Type B pancreatic cell (in vitro differentiated cells): ENCODE data around the gene PLBD1. TPM values are rescaled to one million over a fixed set of nuclear protein-coding genes. Genes with fewer than 3 reads are reported as not detected.

Experiments used
- DNase-seq: peaks from one replicate; pipeline ENCODE4 v3.0.0; 2021; ENCODE audit warnings: mixed read lengths; ENCODE audit not compliant: unreplicated experiment; ENCODE audit errors: extremely low spot score
- H3K27ac Mint-ChIP-seq: 2 replicates; pipeline ENCODE4 v1.8.0; 2021; ENCODE audit warnings: mild to moderate bottlenecking, mixed read lengths
- H3K27me3 Mint-ChIP-seq: 2 replicates; pipeline ENCODE4 v1.8.0; 2021; ENCODE audit warnings: mixed read lengths
- H3K36me3 Mint-ChIP-seq: 2 replicates; pipeline ENCODE4 v1.8.0; 2021; ENCODE audit warnings: mixed read lengths
- H3K4me1 Mint-ChIP-seq: one replicate; pipeline ENCODE4 v1.8.0; 2021; ENCODE audit warnings: mixed read lengths; ENCODE audit not compliant: unreplicated experiment
- H3K4me3 Mint-ChIP-seq: 2 replicates; pipeline ENCODE4 v1.8.0; 2021; ENCODE audit warnings: mild to moderate bottlenecking, mixed read lengths
- H3K9me3 Mint-ChIP-seq: 2 replicates; pipeline ENCODE4 v1.8.0; 2021; ENCODE audit warnings: mixed read lengths
- total RNA-seq: library from RNA; stranded (reverse); gene quantifications from 2 replicates; pipeline ENCODE4 v1.2.1, GENCODE V29; 2021; ENCODE audit warnings: low replicate concordance
- TF ChIP-seq, protein P1 (sequence below): fragments of 200-600 bp; sonication (generic); conservative IDR thresholded peaks from 2 replicates; pipeline ENCODE4 v1.5.0; 2021; ENCODE audit warnings: antibody characterized with exemption, mild to moderate bottlenecking

The PLBD1 gene
- total RNA-seq, 1 donor from 2014 or later: 21.1 TPM

DNA sequence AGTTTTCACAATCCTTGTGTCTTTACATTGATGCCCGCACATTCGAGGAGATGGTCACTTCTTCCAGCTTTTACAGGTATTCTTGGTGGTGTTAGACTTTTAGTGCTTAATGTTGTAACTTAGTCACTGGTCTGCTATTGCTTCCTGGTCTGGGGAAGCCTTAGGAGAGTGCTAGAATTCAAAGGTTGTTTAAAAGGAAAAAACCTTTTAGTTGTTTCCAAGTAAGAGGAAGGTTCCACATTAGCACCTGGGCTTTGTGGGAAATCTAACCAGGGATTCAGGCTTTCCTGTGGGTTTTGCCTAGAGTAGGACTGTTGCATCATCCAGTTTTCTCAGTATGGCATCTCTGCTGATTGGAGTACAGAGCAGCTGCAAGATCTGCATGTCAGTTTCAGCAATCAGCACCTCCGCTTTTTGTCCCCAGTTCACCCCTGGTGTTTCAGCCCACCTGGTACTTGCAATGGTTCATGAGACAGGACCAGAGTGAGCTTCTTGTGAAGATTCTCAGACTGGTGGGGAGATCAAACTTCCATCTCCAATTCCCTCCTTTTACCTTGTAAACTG is 44.0 kb upstream of the PLBD1 start:
- Mint-ChIP-seq H3K36me3 (peaks cover 5% of the 10 kb centered on the region), H3K27me3 (no peaks in the 10 kb centered on the region), H3K4me3 (no peak overlapping the region), H3K4me1 (no peaks in the 10 kb centered on the region), H3K9me3 (no peaks in the 10 kb centered on the region), H3K27ac (no peak overlapping the region)
- TF ChIP-seq, protein P1, sequence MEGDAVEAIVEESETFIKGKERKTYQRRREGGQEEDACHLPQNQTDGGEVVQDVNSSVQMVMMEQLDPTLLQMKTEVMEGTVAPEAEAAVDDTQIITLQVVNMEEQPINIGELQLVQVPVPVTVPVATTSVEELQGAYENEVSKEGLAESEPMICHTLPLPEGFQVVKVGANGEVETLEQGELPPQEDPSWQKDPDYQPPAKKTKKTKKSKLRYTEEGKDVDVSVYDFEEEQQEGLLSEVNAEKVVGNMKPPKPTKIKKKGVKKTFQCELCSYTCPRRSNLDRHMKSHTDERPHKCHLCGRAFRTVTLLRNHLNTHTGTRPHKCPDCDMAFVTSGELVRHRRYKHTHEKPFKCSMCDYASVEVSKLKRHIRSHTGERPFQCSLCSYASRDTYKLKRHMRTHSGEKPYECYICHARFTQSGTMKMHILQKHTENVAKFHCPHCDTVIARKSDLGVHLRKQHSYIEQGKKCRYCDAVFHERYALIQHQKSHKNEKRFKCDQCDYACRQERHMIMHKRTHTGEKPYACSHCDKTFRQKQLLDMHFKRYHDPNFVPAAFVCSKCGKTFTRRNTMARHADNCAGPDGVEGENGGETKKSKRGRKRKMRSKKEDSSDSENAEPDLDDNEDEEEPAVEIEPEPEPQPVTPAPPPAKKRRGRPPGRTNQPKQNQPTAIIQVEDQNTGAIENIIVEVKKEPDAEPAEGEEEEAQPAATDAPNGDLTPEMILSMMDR: no peak
- DNase-seq: no peak

DNA sequence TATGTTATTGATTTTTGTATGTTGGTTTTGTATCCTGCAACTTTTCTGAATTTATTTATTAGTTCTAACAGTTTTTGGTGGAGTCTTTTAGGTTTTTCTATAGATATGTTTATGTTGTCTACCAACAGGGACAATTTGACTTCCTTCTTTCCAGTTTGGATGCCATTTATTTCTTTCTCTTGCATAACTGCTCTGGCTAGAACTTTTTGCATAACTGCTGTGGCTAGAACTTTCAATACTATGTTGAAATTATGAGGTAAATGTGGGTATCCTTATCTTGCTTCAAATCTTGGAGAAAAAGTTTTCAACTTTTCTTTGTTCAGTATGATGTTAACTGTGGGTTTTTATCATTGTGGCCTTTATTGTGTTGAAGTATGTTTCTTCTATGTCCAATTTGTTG is 39.9 kb upstream of the PLBD1 start:
- peaks cover 10% of the 10 kb centered on the region for H3K9me3 Mint-ChIP-seq
- no peak overlapping the region for H3K27ac Mint-ChIP-seq
- H3K36me3 Mint-ChIP-seq: peaks cover 9% of the 10 kb centered on the region
- DNase-seq: no peak
- TF ChIP-seq, protein P1: no peak
- no peak overlapping the region for H3K4me3 Mint-ChIP-seq
- H3K27me3 Mint-ChIP-seq: no peaks in the 10 kb centered on the region
- no peaks in the 10 kb centered on the region for H3K4me1 Mint-ChIP-seq

DNA sequence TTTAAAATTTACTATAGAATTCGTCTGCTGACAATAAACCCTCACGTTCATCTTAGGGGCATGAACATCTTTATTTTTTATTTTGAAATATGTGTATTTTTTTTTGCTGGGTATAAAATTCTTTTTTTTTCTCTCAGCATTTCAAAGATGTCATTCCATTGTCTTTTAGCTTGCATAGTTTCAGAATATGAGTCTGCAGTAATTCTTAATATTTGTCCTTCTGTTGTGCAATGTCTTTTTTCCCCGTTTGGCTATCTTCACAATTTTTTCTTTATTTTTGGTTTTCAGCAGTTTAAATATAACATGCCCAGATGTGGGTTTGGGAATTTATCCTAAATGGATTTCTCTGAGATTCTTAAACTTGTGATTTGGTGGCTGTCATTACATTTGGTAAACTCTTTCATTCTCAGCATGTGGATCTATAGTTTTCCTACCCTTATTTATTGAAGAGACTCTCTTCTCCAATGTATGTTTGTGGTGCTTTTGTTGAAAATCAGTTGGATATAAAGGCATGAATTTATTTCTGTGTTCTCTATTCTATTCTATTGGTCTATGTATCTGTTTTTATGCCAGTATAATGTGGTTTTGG is 37.8 kb upstream of the PLBD1 start:
- peaks cover 10% of the 10 kb centered on the region for H3K9me3 Mint-ChIP-seq
- H3K27me3 Mint-ChIP-seq: no peaks in the 10 kb centered on the region
- TF ChIP-seq, protein P1: no peak
- no peaks in the 10 kb centered on the region for H3K4me1 Mint-ChIP-seq
- DNase-seq: no peak
- H3K27ac Mint-ChIP-seq: no peak overlapping the region
- H3K4me3 Mint-ChIP-seq: no peak overlapping the region
- H3K36me3 Mint-ChIP-seq: peaks cover 9% of the 10 kb centered on the region

DNA sequence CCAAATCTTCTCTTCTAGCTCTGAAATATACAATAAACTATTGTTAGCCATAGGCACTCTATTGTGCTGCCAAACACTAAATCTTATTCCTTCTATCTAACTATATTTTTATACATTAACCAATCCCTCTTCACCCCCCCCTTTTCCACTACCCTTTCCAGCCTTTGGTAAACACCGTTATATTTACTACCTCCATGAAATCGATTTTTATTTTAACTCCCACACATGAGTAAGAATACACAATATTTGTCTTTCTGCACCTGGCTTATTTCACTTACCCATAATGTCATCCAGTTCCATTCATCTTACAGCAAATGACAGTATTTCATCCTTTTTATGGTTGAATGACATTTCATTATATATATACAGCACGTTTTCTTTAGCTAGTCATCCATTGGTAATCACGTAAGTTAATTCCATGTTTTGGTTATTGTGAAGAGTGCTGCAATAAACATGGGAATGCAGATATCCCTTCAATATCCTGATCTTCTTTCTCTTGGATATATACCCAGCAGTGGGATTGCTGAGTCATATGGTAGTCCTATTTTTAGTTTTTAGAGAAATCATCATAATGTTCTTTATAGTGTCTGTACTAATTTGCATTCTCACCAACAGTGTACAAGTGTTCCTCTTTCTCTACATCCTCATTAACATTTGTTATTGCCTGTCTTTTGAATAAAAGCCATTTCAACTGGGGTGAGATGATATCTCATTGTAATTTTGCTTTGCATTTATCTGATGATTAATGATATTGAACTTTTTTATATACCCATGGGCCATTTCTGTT is 34.2 kb upstream of the PLBD1 start:
- TF ChIP-seq, protein P1: no peak
- H3K36me3 Mint-ChIP-seq: peaks cover 4% of the 10 kb centered on the region

DNA sequence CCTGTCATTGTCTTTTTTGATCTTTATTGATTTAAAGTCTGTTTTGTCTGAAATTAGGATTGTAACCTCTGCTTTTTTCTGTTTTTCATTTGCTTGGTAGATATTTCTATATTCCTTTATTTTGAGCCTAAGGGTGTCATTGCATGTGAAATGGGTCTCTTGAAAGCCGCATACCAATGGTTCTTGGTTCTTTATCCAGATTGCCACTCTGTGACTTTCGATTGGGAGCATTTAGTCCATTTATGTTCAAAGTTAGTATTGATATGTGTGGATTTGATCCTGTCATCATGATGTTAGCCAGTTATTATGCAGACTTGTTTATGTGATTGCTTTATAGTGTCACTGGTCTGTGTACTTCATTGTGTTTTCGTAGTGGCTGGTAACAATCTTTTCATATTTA is 29.8 kb upstream of the PLBD1 start:
- Mint-ChIP-seq H3K9me3 (peaks cover 5% of the 10 kb centered on the region), H3K27ac (no peak overlapping the region), H3K4me1 (no peaks in the 10 kb centered on the region), H3K4me3 (no peak overlapping the region), H3K36me3 (no peaks in the 10 kb centered on the region), H3K27me3 (peaks cover 2% of the 10 kb centered on the region)
- TF ChIP-seq, protein P1: no peak
- DNase-seq: no peak

More for the DNA sequence above, 34.2 kb upstream of the PLBD1 start:
- DNase-seq: no peak
- Mint-ChIP-seq H3K27me3 (no peaks in the 10 kb centered on the region), H3K4me3 (no peak overlapping the region), H3K27ac (no peak overlapping the region), H3K4me1 (no peaks in the 10 kb centered on the region), H3K9me3 (peaks cover 10% of the 10 kb centered on the region)
